Thoracic aorta endothelial cell (primary cell): ENCODE results near the gene SLC7A14. TPM values are rescaled to one million over a fixed set of nuclear protein-coding genes. Genes with fewer than 3 reads are reported as not detected.

Experiments
- total RNA-seq: library from RNA; depleted of rRNA; stranded (reverse); fragments of >200 nt; gene quantifications from 2 replicates; pipeline ENCODE4 v1.2.3, GENCODE V29; 2012

The SLC7A14 gene
- total RNA-seq: 1.1 and 2.4 TPM in 2 replicates

GRCh38 chr3:170585937-170586310 lies at the start of gene SLC7A14:
Gene SLC7A14, minus strand, starts transcription at chr3:170586075. Its CDS starts 59,139 bp downstream, at chr3:170526936.

GRCh38 chr3:170418422-170419398 lies 167.2 kb downstream of the SLC7A14 start, which contains the start of gene CLDN11:
Gene CLDN11, plus strand, starts transcription at chr3:170418868. Its CDS starts 199 bp downstream, at chr3:170419067.

Other genes with a start within 250 kb of the SLC7A14 start
- 108 and 131 TPM in 2 replicates for gene SKIL, start 228.4 kb downstream of the SLC7A14 start, total RNA-seq
- gene CLDN11, start 167.2 kb downstream of the SLC7A14 start, total RNA-seq: 7.5 and 191 TPM in 2 replicates